ENCODE results near the gene SHISA8.

- TF ChIP-seq POLR2AphosphoS5 (IDR thresholded peaks at IDR 0.05; ENCODE audit: low read depth, low read length) (no peak), TAF1 (IDR thresholded peaks at IDR 0.05; ENCODE audit: borderline replicate concordance, insufficient read depth, low read length) (no peak), SIN3A (IDR thresholded peaks at IDR 0.05; ENCODE audit: borderline replicate concordance, insufficient read depth, low read length) (no peak), FOXP2 (optimal IDR thresholded peaks at IDR 0.05; ENCODE audit: borderline replicate concordance, extremely low read depth, extremely low read length, insufficient read depth) (no peak)
- TF ChIP-seq, protein P1, sequence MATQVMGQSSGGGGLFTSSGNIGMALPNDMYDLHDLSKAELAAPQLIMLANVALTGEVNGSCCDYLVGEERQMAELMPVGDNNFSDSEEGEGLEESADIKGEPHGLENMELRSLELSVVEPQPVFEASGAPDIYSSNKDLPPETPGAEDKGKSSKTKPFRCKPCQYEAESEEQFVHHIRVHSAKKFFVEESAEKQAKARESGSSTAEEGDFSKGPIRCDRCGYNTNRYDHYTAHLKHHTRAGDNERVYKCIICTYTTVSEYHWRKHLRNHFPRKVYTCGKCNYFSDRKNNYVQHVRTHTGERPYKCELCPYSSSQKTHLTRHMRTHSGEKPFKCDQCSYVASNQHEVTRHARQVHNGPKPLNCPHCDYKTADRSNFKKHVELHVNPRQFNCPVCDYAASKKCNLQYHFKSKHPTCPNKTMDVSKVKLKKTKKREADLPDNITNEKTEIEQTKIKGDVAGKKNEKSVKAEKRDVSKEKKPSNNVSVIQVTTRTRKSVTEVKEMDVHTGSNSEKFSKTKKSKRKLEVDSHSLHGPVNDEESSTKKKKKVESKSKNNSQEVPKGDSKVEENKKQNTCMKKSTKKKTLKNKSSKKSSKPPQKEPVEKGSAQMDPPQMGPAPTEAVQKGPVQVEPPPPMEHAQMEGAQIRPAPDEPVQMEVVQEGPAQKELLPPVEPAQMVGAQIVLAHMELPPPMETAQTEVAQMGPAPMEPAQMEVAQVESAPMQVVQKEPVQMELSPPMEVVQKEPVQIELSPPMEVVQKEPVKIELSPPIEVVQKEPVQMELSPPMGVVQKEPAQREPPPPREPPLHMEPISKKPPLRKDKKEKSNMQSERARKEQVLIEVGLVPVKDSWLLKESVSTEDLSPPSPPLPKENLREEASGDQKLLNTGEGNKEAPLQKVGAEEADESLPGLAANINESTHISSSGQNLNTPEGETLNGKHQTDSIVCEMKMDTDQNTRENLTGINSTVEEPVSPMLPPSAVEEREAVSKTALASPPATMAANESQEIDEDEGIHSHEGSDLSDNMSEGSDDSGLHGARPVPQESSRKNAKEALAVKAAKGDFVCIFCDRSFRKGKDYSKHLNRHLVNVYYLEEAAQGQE (IDR thresholded peaks at IDR 0.05; ENCODE audit: insufficient read depth in 1 of 2, low read depth in 2 of 2, low read length in 2 of 2): no peak
Measured at GRCh38 chr22:41912338-41913039, 2.4 kb downstream of the SHISA8 start.

Data from PFSK-1 (cell line).